Mucosa of gallbladder (tissue), 1 donor: ENCODE measurements around the gene FBXL17. TPM values are rescaled to one million over a fixed set of nuclear protein-coding genes. Genes with fewer than 3 reads are reported as not detected.
"Not testable (repeated sequence)": the region's sequence is repeated elsewhere in the genome, so short reads cannot be mapped to it uniquely, and the experiment has no call there.

Experiments
- DNase-seq: peaks from one replicate; pipeline ENCODE4 v3.0.0-alpha.2; 2020; ENCODE audit warnings: low spot score
- total RNA-seq: library from RNA; stranded (reverse); gene quantifications from one replicate; pipeline ENCODE4 v1.2.1, GENCODE V29; 2021
- donor health status: DM: no; HTN: no; CAD: no.

Gene FBXL17
- total RNA-seq, 1 donor from 2014 or later = 22.7 TPM

GRCh38 chr5:108249095-108249784 lies 132.7 kb downstream of the FBXL17 start:
- DNase-seq = no peak

DNA sequence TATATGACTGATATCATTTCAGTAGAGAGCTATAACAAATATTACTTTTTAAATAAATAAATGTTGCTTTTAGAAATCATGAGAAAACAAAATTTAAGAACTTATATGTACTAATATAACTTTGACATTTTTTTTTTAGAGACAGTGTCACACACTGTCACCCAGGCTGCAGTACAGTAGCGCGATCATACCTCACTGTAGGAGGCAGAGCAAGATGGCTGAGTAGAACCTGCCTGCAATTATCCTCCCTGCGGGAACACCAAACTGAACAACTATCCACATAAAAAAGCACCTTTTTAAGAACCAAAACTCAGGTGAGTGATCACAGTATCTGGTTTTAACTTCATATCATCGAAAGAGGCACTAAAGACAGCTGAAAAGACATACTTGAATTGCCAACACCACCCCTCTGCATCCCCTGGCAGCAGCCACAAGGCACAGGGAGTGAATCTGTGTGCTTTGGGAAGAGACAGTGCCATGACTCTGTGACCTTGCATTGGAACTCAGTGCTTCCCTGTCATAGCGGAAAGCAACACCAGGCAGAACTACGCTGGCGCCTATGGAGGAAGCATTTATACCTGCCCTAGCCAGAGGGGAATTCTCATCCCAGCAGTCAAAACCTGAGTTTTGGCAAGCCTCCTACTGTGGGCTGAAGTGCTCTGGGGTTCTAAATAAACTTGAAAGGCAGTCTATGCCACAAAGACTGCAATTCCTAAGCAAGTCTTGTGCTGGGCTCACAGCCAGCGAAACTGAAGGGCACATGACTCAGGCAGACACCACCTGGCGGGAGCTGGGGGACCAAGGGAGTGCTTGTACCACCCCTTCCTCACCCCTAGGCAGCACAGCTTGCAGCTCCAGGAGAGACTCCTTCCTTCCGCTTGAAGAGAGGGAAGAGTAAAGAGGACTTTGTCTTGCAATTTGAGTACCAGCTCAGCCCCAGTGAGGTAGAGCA lies 142.7 kb downstream of the FBXL17 start:
- DNase-seq = no peak

DNA sequence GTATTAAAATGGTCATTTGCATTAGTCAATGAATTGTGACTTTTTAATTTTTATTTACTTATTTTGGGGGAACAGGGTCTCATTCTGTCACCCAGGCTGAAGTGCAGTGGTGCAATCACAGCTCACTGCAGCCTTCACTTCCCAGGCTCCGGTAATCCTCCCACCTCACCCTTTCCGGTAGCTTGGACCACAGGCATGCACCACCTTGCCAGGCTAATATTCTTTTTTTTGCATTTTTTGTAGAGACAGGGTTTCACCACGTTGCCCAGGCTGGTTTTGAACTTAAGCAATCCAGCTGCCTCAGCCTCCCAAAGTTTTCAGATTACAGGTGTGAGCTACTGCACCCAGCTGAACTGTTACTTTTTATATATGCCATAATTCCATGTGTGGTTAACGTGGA lies 143.4 kb downstream of the FBXL17 start:
- no peak for DNase-seq

DNA sequence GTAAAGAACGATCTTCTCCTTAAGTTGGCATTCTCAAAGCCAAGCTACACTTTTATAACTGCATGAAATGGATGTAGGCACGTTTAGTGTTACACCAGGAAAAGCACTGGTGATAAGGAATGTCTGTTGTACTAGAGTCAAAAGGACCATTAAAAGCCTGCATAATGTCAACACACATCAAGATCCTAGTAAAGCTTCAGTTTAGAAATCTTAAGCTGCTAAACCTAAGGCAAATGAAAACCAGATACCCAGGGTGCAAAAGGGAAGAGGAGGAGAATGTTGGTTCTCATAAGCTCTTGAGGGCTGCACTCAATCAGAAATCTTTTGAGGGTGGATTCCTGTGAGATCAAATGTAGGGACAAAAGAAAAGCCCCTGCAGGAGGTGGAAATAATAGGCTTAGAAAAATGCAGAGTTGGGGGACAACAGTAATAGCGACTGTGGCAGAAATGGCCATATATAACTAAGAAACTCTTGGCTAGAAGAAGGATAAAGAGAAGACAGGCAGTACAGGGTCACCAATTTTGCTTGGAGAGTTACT lies 148.2 kb downstream of the FBXL17 start:
- no peak for DNase-seq

GRCh38 chr5:108232805-108233204 lies 149.1 kb downstream of the FBXL17 start:
- DNase-seq = no peak

- DNase-seq = no peak
These were observed 159.9 kb downstream of the FBXL17 start for GRCh38 chr5:108222011-108222410.

- no peak for DNase-seq
These were observed 161.1 kb downstream of the FBXL17 start for GRCh38 chr5:108220834-108221233.

- no peak for DNase-seq
These were observed 165.0 kb downstream of the FBXL17 start for GRCh38 chr5:108216890-108217289.

DNA sequence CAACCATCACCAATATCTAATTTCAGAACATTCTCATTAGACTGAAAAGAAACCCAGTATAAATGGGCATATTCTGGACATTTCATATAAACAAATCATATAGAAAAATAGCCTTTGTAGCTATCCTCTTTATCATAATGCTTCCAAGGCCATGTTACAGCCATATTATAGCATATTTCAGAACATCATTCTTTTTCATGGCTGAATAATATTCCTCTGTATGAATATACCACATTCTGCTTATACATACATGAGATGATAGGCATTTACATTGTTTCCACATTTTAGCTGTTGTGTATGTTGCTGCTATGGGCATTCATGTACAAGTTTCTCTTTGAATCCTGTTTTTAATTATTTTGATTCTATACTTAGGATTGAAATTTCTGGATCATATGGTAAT lies 167.0 kb downstream of the FBXL17 start:
- no peak for DNase-seq

DNA sequence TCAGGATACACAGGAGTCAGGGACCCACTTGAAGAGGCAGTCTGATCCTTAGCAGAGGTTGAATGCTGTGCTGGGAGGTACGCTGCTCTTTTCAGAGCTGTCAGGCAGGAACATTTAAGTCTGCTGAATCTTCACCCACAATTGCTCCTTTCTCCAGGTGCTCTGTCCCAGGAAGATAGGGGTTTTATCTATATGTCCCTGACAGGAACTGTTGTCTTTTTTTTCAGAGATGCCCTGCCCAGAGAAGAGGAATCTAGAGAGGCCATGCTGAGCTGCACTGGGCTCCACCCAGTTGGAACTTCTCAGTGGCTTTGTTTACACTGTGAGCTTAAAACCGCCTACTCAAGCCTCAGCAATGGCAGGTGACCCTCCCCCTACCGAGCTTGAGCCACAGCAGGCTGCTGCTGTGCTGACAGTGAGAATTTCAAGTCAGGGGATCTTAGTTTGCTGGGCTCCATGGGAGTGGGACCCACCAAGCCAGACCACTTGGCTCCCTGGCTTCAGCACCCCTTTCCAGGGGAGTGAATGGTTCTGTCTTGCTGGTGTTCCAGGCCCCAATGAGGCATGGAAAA lies 169.0 kb downstream of the FBXL17 start:
- DNase-seq = peak; percentile 24

GRCh38 chr5:108206707-108207106 lies 175.2 kb downstream of the FBXL17 start:
- no peak for DNase-seq

GRCh38 chr5:108201721-108202120 lies 180.2 kb downstream of the FBXL17 start:
- no peak for DNase-seq

DNA sequence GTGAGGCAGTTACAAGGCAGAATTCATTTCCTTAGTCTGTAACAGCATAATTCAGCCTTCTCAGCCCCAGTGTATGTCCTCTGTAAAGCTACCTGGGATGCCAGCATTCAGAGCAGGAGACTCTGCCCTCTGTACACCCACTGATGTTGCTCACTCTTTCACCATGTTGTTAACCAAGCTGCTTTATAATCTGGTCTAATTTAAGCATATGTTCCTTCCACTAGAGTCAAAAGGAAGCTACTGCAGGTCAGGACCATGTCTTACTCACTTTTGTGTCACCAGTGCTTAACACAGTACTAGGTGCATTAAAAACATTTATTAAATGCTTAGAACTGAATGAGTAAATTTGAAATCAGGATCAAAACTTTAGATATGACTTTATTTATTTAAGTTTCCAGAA lies 185.6 kb downstream of the FBXL17 start:
- DNase-seq = no peak

DNA sequence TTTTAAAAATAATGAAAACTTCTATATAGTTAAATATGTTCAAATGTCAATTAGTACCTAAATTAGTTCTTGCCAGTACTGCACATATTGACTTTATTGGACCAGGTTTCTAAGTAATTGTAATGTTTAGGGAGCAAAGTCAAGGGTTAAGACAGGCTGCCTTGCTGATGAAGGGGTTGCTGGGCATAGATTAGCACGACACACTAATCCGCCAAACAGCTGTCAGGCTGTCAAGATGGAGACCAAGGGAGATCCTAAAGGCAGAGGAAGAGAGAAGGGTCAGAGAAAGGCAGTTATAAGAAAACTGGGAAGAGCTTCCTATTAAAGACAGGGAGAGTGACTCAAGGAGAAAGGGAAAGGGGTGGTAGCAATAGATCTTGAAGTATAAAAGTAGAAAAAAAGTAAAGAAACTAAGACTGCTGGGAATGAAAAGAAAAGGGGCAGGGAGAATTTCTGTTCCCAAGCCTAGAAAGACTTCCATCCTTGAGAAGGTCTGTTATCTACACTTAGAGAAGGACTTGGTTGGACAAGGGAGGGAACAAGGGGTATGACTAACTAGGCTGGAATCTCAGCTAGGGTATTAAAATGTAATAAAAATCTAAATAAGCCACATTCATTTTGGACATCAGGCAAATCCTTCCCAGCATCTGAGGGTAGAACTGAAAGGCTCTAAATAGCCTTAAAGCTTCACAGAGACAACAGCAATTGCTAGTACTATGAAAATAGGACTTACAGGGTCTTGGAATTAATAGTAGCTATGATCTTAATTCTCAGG lies 188.7 kb downstream of the FBXL17 start:
- no peak for DNase-seq

- no peak for DNase-seq
These were observed 197.0 kb downstream of the FBXL17 start for GRCh38 chr5:108184940-108185339.

GRCh38 chr5:108181975-108182374 lies 199.9 kb downstream of the FBXL17 start:
- no peak for DNase-seq

GRCh38 chr5:108174286-108174685 lies 207.6 kb downstream of the FBXL17 start:
- no peak for DNase-seq

DNA sequence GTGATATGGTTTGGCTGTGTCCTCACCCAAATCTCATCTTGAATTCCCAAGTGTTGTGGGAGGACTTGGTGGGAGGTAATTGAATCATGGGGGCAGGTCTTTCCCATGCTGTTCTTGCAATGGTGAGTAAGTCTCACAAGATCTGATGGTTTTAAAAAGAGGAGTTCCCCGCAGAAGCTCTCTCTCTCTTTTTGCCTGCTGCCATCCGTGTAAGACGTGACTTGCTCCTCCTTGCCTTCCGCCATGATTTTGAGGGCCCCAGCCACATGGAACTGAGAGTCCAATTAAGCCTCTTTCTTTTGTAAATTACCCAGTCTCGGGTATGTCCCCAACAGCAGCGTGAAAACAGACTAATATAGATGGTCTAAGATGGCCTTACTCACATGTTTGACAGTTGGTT lies 210.1 kb downstream of the FBXL17 start:
- no peak for DNase-seq

- DNase-seq = no peak
These were observed 213.0 kb downstream of the FBXL17 start for GRCh38 chr5:108168915-108169314.

GRCh38 chr5:108167174-108167573 lies 214.7 kb downstream of the FBXL17 start:
- no peak for DNase-seq

GRCh38 chr5:108164574-108164973 lies 217.3 kb downstream of the FBXL17 start:
- no peak for DNase-seq

DNA sequence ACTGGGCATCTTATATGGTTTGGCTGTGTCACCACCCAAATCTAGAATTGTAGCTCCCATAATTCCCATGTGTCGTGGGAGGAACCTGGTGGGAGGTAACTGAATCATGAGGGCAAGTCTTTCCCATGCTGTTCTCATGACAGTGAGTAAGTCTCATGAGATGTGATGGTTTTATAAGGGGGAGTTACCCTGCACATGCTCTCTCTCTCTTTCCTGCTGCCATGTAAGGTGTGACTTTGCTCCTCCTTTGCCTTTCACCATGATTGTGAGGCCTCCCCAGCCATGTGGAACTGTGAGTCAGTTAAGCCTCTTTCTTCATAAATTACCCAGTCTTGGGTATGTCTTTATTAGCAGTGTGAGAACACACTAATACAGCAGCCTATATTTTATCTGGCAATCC lies 229.0 kb downstream of the FBXL17 start:
- not testable (repeated sequence) for DNase-seq
